CD14-positive monocyte (primary cell): Measurements from ENCODE around the gene TSSK3. TPM values are rescaled to one million over a fixed set of nuclear protein-coding genes. Genes with fewer than 3 reads are reported as not detected.
A peak's percentile ranks its signal among the peaks of the same experiment; 100 is the strongest.
"Not testable (repeated sequence)": the region's sequence is repeated elsewhere in the genome, so short reads cannot be mapped to it uniquely, and the experiment has no call there.

Source experiments
- DNase-seq, 3 donors: peaks; one replicate each; pipeline ENCODE4 v3.0.0-alpha.2; 2011 to 2022
- H2AFZ ChIP-seq: 2 replicates; pipeline ENCODE4 v1.6.0; 2012; ENCODE audit warnings: mild to moderate bottlenecking, low read depth, low read length, inconsistent platforms; ENCODE audit not compliant: insufficient read depth, poor library complexity, severe bottlenecking
- H3K27ac ChIP-seq, 2 donors: 1 replicate in 1 of 2; 2 replicates in 1 of 2; pipeline ENCODE4 v1.5.1; 2012 to 2013; ENCODE audit warnings: low read length in 2 of 2, control low read depth in 1 of 2, inconsistent platforms in 1 of 2, low read depth in 1 of 2, mild to moderate bottlenecking in 1 of 2
- H3K27me3 ChIP-seq, 2 donors: one replicate each; pipeline versions ENCODE4 v1.6.0 to v1.6.1; 2011 to 2013; ENCODE audit warnings: low read length in 2 of 2; ENCODE audit not compliant: control insufficient read depth in 2 of 2, insufficient read depth in 2 of 2
- H3K36me3 ChIP-seq, 2 donors: replicated peaks in 1 of 2; 1 replicate in 1 of 2; 2 replicates in 1 of 2; pipeline versions ENCODE4 v1.5.1 to v1.6.1; 2012 to 2013; ENCODE audit warnings: low read length in 2 of 2, control low read depth in 1 of 2, inconsistent platforms in 1 of 2, mild to moderate bottlenecking in 1 of 2; ENCODE audit not compliant: insufficient read depth in 2 of 2, control insufficient read depth in 1 of 2
- H3K4me1 ChIP-seq, 2 donors: 1 replicate in 1 of 2; 2 replicates in 1 of 2; pipeline versions ENCODE4 v1.5.1 to v1.6.1; 2012 to 2013; ENCODE audit warnings: low read length in 2 of 2, control low read depth in 1 of 2, inconsistent platforms in 1 of 2, mild to moderate bottlenecking in 1 of 2, moderate library complexity in 1 of 2; ENCODE audit not compliant: insufficient read depth in 2 of 2, control insufficient read depth in 1 of 2
- H3K4me2 ChIP-seq: replicated peaks from 2 replicates; pipeline ENCODE3; 2012; ENCODE audit warnings: low read length, moderate library complexity, mild to moderate bottlenecking; ENCODE audit not compliant: poor library complexity, severe bottlenecking; ENCODE audit errors: extremely low read depth
- H3K4me3 ChIP-seq, 3 experiments: fragments of 200-600 bp in 1 of 3; sonication (generic) in 1 of 3; replicated peaks in 1 of 3; 1 replicate in 2 of 3; 2 replicates in 1 of 3; pipeline ENCODE4 v1.5.1; 2011 to 2013; ENCODE audit warnings: low read length in 3 of 3, mild to moderate bottlenecking in 3 of 3, control low read depth in 2 of 3, low read depth in 2 of 3, inconsistent platforms in 1 of 3, moderate library complexity in 1 of 3
- H3K79me2 ChIP-seq: 2 replicates; pipeline ENCODE4 v1.6.0; 2012; ENCODE audit warnings: mild to moderate bottlenecking, control low read depth, inconsistent platforms, low read length, moderate library complexity; ENCODE audit not compliant: insufficient read depth
- H3K9ac ChIP-seq: 2 replicates; pipeline ENCODE4 v1.6.0; 2017; ENCODE audit warnings: low read length, mild to moderate bottlenecking; ENCODE audit not compliant: insufficient read depth, poor library complexity, severe bottlenecking
- H3K9me3 ChIP-seq, 2 donors: replicated peaks in 1 of 2; 1 replicate in 1 of 2; 2 replicates in 1 of 2; pipeline versions ENCODE4 v1.5.1 to v1.6.1; 2012 to 2013; ENCODE audit warnings: low read length in 2 of 2, control low read depth in 1 of 2; ENCODE audit not compliant: control insufficient read depth in 1 of 2, insufficient read depth in 1 of 2
- H4K20me1 ChIP-seq: 2 replicates; pipeline ENCODE4 v1.6.0; 2012; ENCODE audit warnings: mild to moderate bottlenecking, low read length, control low read depth, moderate library complexity; ENCODE audit not compliant: insufficient read depth
- H3K27ac Mint-ChIP-seq, 7 donors: one replicate each; pipeline ENCODE4 v1.8.0; 2020; ENCODE audit warnings: mild to moderate bottlenecking in 7 of 7, mixed read lengths in 7 of 7, moderate library complexity in 6 of 7, inconsistent platforms in 2 of 7
- H3K27me3 Mint-ChIP-seq, 3 donors: one replicate each; pipeline ENCODE4 v1.8.0; 2021 to 2022; ENCODE audit warnings: low read depth in 3 of 3, mild to moderate bottlenecking in 3 of 3, mixed read lengths in 3 of 3, moderate library complexity in 3 of 3, inconsistent platforms in 1 of 3
- H3K36me3 Mint-ChIP-seq, 2 donors: one replicate each; pipeline ENCODE4 v1.8.0; 2020; ENCODE audit warnings: mixed read lengths in 2 of 2, inconsistent platforms in 1 of 2, mild to moderate bottlenecking in 1 of 2
- H3K4me1 Mint-ChIP-seq: one replicate; pipeline ENCODE4 v1.8.0; 2020; ENCODE audit warnings: mild to moderate bottlenecking, mixed read lengths
- H3K4me3 Mint-ChIP-seq, 2 donors: one replicate each; pipeline ENCODE4 v1.8.0; 2020; ENCODE audit warnings: mild to moderate bottlenecking in 2 of 2, mixed read lengths in 2 of 2, moderate library complexity in 1 of 2
- H3K9me3 Mint-ChIP-seq, 7 donors: one replicate each; pipeline ENCODE4 v1.8.0; 2020 to 2022; ENCODE audit warnings: mixed read lengths in 7 of 7, mild to moderate bottlenecking in 6 of 7, moderate library complexity in 6 of 7, inconsistent platforms in 2 of 7
- WGBS: methylation state at CpG from one replicate; pipeline ENCODE4 v1.1.5; 2013; ENCODE audit warnings: missing lambda C conversion rate; ENCODE audit not compliant: insufficient coverage; 5-methylcytosine and 5-hydroxymethylcytosine counted together
- intact Hi-C, 2 donors: fragments of 100-400 bp; cut with micrococcal nuclease; formaldehyde crosslinking; loops; one replicate each; pipeline versions ENCODE4 v1.15.0 to v1.15.1; 2023
- polyA plus RNA-seq, 3 donors: library from polyadenylated mRNA; depleted of rRNA in 1 of 3; unstranded in 2 of 3; stranded (reverse) in 1 of 3; fragments of 300-500 nt in 2 of 3; fragments of >200 nt in 1 of 3; fragmentation: Illumina TruSeq in 2 of 3; gene quantifications; 1 replicate in 2 of 3; 2 replicates in 1 of 3; pipeline ENCODE4 v1.2.3, GENCODE V29; 2012 to 2021
- TF ChIP-seq, protein P1 (sequence below): fragments of 200-600 bp; IDR thresholded peaks from one replicate; pipeline ENCODE4 v1.8.0; 2022; ENCODE audit warnings: antibody characterized with exemption, mild to moderate bottlenecking

Gene TSSK3
- polyA plus RNA-seq, 3 donors, result 0.35 to 1.1 (median 0.65) TPM

DNA sequence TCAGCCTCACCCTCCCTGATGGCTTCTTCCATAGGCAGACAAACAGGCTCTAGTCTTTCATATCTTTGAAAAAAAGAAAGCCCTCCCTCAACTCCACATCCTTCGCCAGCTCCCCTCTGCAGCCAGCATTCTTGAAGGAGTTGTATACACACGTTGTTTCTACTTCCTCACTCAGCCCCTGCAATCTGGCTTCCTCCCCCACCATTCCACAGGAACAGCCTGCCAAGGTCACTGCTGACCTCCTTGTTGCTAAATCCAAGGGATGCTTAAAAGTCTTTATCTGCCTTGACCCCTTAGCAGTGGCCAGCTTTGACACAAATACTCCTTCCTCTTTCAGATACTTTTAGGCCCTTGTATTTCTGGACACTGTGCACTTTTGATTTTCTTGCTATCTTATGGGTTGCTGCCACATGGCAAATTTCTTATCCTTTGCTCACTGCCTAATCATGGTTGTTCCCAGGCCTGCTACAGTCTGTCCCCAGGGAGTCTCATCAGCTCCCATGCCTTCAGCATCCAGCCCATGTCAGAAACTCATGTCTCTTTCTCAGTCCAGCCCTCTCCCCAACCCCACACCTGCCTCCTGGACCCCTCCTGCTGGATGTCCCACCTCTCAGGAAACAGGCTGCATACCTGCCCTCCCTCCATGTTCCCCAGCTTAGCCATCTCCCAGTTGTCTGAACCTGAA lies 8.3 kb upstream of the TSSK3 start:
- peak overlapping the region in 3 of 7 donors; percentile 45 to 63 (median 49) for H3K27ac Mint-ChIP-seq
- 33% methylated on average over 2 of the region's 2 CpGs for WGBS
- H3K9me3 Mint-ChIP-seq, result peaks cover 1 to 10% (median 4%) of the 10 kb centered on the region in 7 donors
- H3K79me2 ChIP-seq, result no peaks in the 10 kb centered on the region
- H2AFZ ChIP-seq, result no peak overlapping the region
- H3K9me3 ChIP-seq, result peaks cover 0 to 5% of the 10 kb centered on the region in 2 donors
- peaks cover 8 to 20% of the 10 kb centered on the region in 2 donors for H3K36me3 Mint-ChIP-seq
- peaks cover 50% of the 10 kb centered on the region for H3K4me1 Mint-ChIP-seq
- H3K36me3 ChIP-seq, result no peaks in the 10 kb centered on the region
- TF ChIP-seq, protein P1, sequence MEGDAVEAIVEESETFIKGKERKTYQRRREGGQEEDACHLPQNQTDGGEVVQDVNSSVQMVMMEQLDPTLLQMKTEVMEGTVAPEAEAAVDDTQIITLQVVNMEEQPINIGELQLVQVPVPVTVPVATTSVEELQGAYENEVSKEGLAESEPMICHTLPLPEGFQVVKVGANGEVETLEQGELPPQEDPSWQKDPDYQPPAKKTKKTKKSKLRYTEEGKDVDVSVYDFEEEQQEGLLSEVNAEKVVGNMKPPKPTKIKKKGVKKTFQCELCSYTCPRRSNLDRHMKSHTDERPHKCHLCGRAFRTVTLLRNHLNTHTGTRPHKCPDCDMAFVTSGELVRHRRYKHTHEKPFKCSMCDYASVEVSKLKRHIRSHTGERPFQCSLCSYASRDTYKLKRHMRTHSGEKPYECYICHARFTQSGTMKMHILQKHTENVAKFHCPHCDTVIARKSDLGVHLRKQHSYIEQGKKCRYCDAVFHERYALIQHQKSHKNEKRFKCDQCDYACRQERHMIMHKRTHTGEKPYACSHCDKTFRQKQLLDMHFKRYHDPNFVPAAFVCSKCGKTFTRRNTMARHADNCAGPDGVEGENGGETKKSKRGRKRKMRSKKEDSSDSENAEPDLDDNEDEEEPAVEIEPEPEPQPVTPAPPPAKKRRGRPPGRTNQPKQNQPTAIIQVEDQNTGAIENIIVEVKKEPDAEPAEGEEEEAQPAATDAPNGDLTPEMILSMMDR, result no peak
- no peak overlapping the region for H3K27ac ChIP-seq
- H3K4me3 ChIP-seq, result no peak overlapping the region
- H3K4me2 ChIP-seq, result no peak overlapping the region
- no peaks in the 10 kb centered on the region for H4K20me1 ChIP-seq
- peak overlapping the region; percentile 31 to 68 for H3K4me3 Mint-ChIP-seq
- peaks cover 46 to 52% of the 10 kb centered on the region in 2 donors for H3K4me1 ChIP-seq
- no peaks in the 10 kb centered on the region for H3K27me3 ChIP-seq
- no peak for DNase-seq
- no peak overlapping the region for H3K9ac ChIP-seq
- intact Hi-C loops, result loop anchor here in 1 of 2 donors (5.0 kb wide), 1 partner anchor 38 kb away; the partner anchor contains the start of gene BSDC1
- peaks cover 15 to 28% (median 19%) of the 10 kb centered on the region in 3 donors for H3K27me3 Mint-ChIP-seq

DNA sequence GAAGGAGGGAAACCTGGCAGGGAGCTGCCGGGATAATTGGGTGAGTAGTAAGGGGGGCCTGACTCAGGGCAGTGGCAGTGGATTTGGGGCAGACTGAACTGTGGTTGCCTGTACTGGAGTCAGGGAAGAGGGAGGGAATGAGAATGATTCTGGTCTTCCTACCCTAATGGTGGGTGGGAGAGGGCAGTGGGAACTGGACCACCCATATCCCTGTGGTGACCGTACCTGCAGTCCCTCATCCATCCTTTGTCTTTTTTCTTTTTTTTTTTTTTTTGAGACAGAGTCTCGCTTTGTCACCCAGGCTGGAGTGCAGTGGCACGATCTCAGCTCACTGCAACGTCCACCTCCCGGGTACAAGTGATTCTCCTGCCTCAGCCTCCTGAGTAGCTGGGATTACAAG lies 6.6 kb upstream of the TSSK3 start:
- H3K4me3 Mint-ChIP-seq, result peak overlapping the region in 1 of 2 donors; percentile 5
- H3K79me2 ChIP-seq, H3K9ac ChIP-seq, intact Hi-C loops, H3K9me3 Mint-ChIP-seq, H4K20me1 ChIP-seq, H3K27ac ChIP-seq, H3K27ac Mint-ChIP-seq, H3K4me3 ChIP-seq, H3K36me3 ChIP-seq, H3K4me2 ChIP-seq, DNase-seq, H3K9me3 ChIP-seq, H3K27me3 ChIP-seq, H2AFZ ChIP-seq: not testable (repeated sequence)
- peaks cover 29 to 35% of the 10 kb centered on the region in 2 donors for H3K4me1 ChIP-seq
- H3K27me3 Mint-ChIP-seq, result peaks cover 19 to 39% (median 29%) of the 10 kb centered on the region in 3 donors
- 89% methylated on average over 4 of the region's 6 CpGs for whole genome bisulfite sequencing
- H3K36me3 Mint-ChIP-seq, result peaks cover 8 to 23% of the 10 kb centered on the region in 2 donors
- H3K4me1 Mint-ChIP-seq, result peaks cover 40% of the 10 kb centered on the region
